Stomach (tissue), 4 donors: ENCODE data around the gene RFX6.

ENCODE experiments used
- EP300 ChIP-seq: sonication (generic); formaldehyde crosslinking; IDR thresholded peaks from one replicate; pipeline ENCODE4 v1.6.1; 2017; ENCODE audit warnings: antibody characterized with exemption
- POLR2A ChIP-seq, 4 donors: fragments of 450-650 bp; IDR thresholded peaks; one replicate each; pipeline ENCODE4 v1.6.1; 2016; ENCODE audit warnings: antibody characterized with exemption in 4 of 4, control low read depth in 2 of 4, mild to moderate bottlenecking in 1 of 4, moderate library complexity in 1 of 4
- POLR2AphosphoS5 ChIP-seq, 3 donors: sonication (generic); formaldehyde crosslinking; IDR thresholded peaks; one replicate each; pipeline ENCODE4 v1.6.1; 2016; ENCODE audit warnings: antibody characterized with exemption in 3 of 3
- TF ChIP-seq, protein P1 (sequence below), 7 experiments: fragments of 450-650 bp in 4 of 7; fragments of 200-600 bp in 3 of 7; sonication (generic) in 3 of 7; IDR thresholded peaks; one replicate each; pipeline ENCODE4 v1.5.1; 2016 to 2019; ENCODE audit warnings: antibody characterized with exemption in 7 of 7, control low read depth in 2 of 7, mild to moderate bottlenecking in 1 of 7

- TF ChIP-seq, protein P1, sequence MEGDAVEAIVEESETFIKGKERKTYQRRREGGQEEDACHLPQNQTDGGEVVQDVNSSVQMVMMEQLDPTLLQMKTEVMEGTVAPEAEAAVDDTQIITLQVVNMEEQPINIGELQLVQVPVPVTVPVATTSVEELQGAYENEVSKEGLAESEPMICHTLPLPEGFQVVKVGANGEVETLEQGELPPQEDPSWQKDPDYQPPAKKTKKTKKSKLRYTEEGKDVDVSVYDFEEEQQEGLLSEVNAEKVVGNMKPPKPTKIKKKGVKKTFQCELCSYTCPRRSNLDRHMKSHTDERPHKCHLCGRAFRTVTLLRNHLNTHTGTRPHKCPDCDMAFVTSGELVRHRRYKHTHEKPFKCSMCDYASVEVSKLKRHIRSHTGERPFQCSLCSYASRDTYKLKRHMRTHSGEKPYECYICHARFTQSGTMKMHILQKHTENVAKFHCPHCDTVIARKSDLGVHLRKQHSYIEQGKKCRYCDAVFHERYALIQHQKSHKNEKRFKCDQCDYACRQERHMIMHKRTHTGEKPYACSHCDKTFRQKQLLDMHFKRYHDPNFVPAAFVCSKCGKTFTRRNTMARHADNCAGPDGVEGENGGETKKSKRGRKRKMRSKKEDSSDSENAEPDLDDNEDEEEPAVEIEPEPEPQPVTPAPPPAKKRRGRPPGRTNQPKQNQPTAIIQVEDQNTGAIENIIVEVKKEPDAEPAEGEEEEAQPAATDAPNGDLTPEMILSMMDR (IDR thresholded peaks at IDR 0.05): no peak
- TF ChIP-seq POLR2A (IDR thresholded peaks at IDR 0.05) (no peak), POLR2AphosphoS5 (IDR thresholded peaks at IDR 0.05) (no peak), EP300 (no peak)
Measured at GRCh38 chr6:116941727-116942126, 64.7 kb downstream of the RFX6 start.
